Measurements from ENCODE around the gene KCTD13.

KCTD13 gene

GRCh38 chr16:29899516-29900101, 26.4 kb downstream of the KCTD13 start, which contains the start of gene SEZ6L2 (continued):
- no peak for TF ChIP-seq ZNF362 (tag by site-specific recombination; IDR thresholded peaks at IDR 0.05)
- no peak for TF ChIP-seq ZNF514 (tag by site-specific recombination; IDR thresholded peaks at IDR 0.05)
- no peak for TF ChIP-seq ZNF791 (tag by site-specific recombination; IDR thresholded peaks at IDR 0.05)
- no peak for TF ChIP-seq ZNF350 (tag by site-specific recombination; IDR thresholded peaks at IDR 0.05)
- TF ChIP-seq ZNF132 (tag by site-specific recombination; IDR thresholded peaks at IDR 0.05; ENCODE audit: borderline replicate concordance) = no peak
- no peak for TF ChIP-seq ZSCAN4 (tag by site-specific recombination; IDR thresholded peaks at IDR 0.05)
- no peak for TF ChIP-seq ZNF416 (tag by site-specific recombination; IDR thresholded peaks at IDR 0.05)
- TF ChIP-seq INSM2 (tag by site-specific recombination; IDR thresholded peaks at IDR 0.05) = peak; percentile 77
- TF ChIP-seq ZNF114 (tag by site-specific recombination; IDR thresholded peaks at IDR 0.05) = no peak
- no peak; the same call in 1 of the 2 replicates for TF ChIP-seq ELK4 (IDR thresholded peaks at IDR 0.05; ENCODE audit: borderline replicate concordance, low read depth, low read length)
- TF ChIP-seq ZNF16 (tag by site-specific recombination; IDR thresholded peaks at IDR 0.05; ENCODE audit: low read depth) = no peak
- no peak for TF ChIP-seq HOXC10 (CRISPR knock-in tag; IDR thresholded peaks at IDR 0.05)
- TF ChIP-seq HIC1 (tag by site-specific recombination; IDR thresholded peaks at IDR 0.05) = no peak
- no peak for TF ChIP-seq ZNF266 (tag by site-specific recombination; IDR thresholded peaks at IDR 0.05; ENCODE audit: low read depth)
- TF ChIP-seq ZNF830 (tag by site-specific recombination; IDR thresholded peaks at IDR 0.05; ENCODE audit: low read depth) = no peak
- TF ChIP-seq ZNF629 (tag by site-specific recombination; IDR thresholded peaks at IDR 0.05) = peak; percentile 68
- no peak for TF ChIP-seq ZNF221 (tag by site-specific recombination; IDR thresholded peaks at IDR 0.05; ENCODE audit: borderline replicate concordance)
- no peak for TF ChIP-seq ZNF658 (tag by site-specific recombination; IDR thresholded peaks at IDR 0.05)
- no peak for TF ChIP-seq ZNF133 (tag by site-specific recombination; IDR thresholded peaks at IDR 0.05)
- no peak for TF ChIP-seq ZFP41 (tag by site-specific recombination; IDR thresholded peaks at IDR 0.05; ENCODE audit: borderline replicate concordance)
- TF ChIP-seq ZBTB7A (tag by site-specific recombination; IDR thresholded peaks at IDR 0.05; ENCODE audit: low read depth) = peak; percentile 64; the same call in 1 of the 2 replicates
- TF ChIP-seq ZBTB21 (tag by site-specific recombination; IDR thresholded peaks at IDR 0.05) = peak; percentile 33; the same call in 1 of the 2 replicates
- TF ChIP-seq ZBTB8A (tag by site-specific recombination; IDR thresholded peaks at IDR 0.05) = no peak; the same call in 1 of the 2 replicates
- no peak for TF ChIP-seq ZNF558 (tag by site-specific recombination; IDR thresholded peaks at IDR 0.05)
- TF ChIP-seq ZNF280C (tag by site-specific recombination; IDR thresholded peaks at IDR 0.05) = no peak
- TF ChIP-seq BCL6B (tag by site-specific recombination; IDR thresholded peaks at IDR 0.05) = no peak
- no peak for TF ChIP-seq SCRT1 (tag by site-specific recombination; IDR thresholded peaks at IDR 0.05; ENCODE audit: borderline replicate concordance)
- no peak for TF ChIP-seq ZSCAN30 (tag by site-specific recombination; IDR thresholded peaks at IDR 0.05)
- TF ChIP-seq ZNF776 (tag by site-specific recombination; IDR thresholded peaks at IDR 0.05; ENCODE audit: borderline replicate concordance) = no peak
- no peak; the same call in 1 of the 2 replicates for TF ChIP-seq ZNF324 (tag by site-specific recombination; IDR thresholded peaks at IDR 0.05)
